Bronchial epithelial cell (primary cell): ENCODE results near the gene TMEM131. TPM values are rescaled to one million over a fixed set of nuclear protein-coding genes. Genes with fewer than 3 reads are reported as not detected.
A peak's percentile ranks its signal among the peaks of the same experiment; 100 is the strongest.

ENCODE experiments used
- DNase-seq: peaks from one replicate; pipeline ENCODE4 v3.0.0-alpha.2; 2010; ENCODE audit warnings: low read depth
- FAIRE-seq: peaks from 2 replicates; lab custom pipeline; 2011; peaks lifted over from hg19 to GRCh38; lab: Jason Lieb, UNC
- H3K27me3 ChIP-seq: 2 replicates; pipeline ENCODE4 v1.5.1; 2011; ENCODE audit warnings: low read length; ENCODE audit not compliant: control insufficient read depth, insufficient read depth
- H3K36me3 ChIP-seq: 2 replicates; pipeline ENCODE4 v1.5.1; 2011; ENCODE audit warnings: low read length; ENCODE audit not compliant: control insufficient read depth, insufficient read depth
- H3K4me3 ChIP-seq: 2 replicates; pipeline ENCODE4 v1.5.1; 2011; ENCODE audit warnings: mild to moderate bottlenecking, low read depth, low read length, control low read depth
- total RNA-seq: library from RNA; depleted of rRNA; stranded (reverse); fragments of >200 nt; gene quantifications from 2 replicates; pipeline ENCODE4 v1.2.1, GENCODE V29; 2014
- TF ChIP-seq, protein P1 (sequence below): IDR thresholded peaks from 2 replicates; pipeline ENCODE4 v1.5.1; 2011; ENCODE audit warnings: mild to moderate bottlenecking, moderate library complexity, low read length, control low read depth, inconsistent platforms; ENCODE audit not compliant: insufficient read depth, severe bottlenecking

The TMEM131 gene
- total RNA-seq, 1 donor from 2014 or later = 14.0 TPM

DNA sequence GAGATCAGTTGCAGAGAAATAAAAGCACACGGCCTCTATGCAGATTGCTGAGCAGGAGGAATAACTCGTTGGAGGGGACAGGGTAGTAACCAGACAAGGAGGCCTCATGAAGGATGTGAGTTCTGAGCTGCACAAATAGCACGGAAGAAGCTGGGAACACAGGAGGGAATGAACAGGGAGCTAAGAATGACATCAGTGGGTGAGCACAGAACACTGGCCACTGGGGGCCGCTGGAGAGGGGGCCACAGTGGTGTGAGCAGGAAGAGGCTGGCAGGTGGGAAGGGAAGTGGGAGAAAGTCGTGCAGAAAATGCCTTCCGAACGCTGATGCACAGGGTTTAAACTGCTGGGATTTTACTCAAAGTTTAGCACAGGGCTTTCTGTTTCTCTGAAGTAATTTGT is 221.3 kb downstream of the TMEM131 start:
- TF ChIP-seq, protein P1, sequence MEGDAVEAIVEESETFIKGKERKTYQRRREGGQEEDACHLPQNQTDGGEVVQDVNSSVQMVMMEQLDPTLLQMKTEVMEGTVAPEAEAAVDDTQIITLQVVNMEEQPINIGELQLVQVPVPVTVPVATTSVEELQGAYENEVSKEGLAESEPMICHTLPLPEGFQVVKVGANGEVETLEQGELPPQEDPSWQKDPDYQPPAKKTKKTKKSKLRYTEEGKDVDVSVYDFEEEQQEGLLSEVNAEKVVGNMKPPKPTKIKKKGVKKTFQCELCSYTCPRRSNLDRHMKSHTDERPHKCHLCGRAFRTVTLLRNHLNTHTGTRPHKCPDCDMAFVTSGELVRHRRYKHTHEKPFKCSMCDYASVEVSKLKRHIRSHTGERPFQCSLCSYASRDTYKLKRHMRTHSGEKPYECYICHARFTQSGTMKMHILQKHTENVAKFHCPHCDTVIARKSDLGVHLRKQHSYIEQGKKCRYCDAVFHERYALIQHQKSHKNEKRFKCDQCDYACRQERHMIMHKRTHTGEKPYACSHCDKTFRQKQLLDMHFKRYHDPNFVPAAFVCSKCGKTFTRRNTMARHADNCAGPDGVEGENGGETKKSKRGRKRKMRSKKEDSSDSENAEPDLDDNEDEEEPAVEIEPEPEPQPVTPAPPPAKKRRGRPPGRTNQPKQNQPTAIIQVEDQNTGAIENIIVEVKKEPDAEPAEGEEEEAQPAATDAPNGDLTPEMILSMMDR = peak; percentile 40
- DNase-seq (no peak), FAIRE-seq (no peak)
- Histone ChIP-seq H3K36me3 (peaks cover 6% of the 10 kb centered on the region), H3K27me3 (no peaks in the 10 kb centered on the region), H3K4me3 (no peak overlapping the region)

DNA sequence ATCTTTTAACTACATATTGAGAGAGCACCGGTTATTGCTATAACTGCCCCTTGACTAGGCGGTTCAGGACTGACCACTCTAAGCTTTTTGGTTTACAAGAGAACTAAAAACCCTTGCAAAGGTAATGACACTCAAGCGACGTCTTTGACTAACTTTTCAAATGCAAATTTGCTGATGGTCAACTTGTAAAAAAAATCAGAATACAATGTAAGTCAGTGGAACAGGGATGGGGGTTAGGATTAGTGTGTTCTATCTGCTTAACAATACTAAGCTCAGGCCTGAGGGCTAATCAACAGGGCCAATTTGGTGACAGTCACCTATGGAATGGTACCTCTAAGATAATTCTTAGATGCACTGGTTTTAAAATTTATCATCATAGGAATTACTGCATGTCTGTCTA is 225.3 kb downstream of the TMEM131 start:
- no peak for FAIRE-seq
- Histone ChIP-seq H3K4me3 (no peak overlapping the region), H3K36me3 (peaks cover 7% of the 10 kb centered on the region), H3K27me3 (no peaks in the 10 kb centered on the region)
- no peak for DNase-seq
- TF ChIP-seq, protein P1 = no peak

DNA sequence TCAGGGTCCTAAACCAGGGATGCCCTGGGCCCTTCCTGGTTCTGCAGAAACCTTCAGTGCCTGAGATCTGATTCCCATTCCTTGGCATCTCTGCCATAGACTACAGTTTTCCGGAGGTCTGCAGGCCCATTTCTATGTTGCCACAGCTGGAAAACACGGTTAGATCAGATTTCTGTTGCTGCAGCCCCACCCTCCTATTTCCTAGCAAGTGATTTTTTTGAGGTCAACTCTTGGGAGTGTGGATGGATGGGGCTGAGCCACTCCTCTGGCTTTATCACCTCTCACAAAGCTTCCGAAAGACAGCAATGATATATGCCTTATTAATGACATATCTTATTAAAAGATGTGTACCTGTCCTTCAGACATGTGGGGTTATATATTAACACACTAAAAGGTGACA is 226.0 kb downstream of the TMEM131 start:
- peaks cover 9% of the 10 kb centered on the region for H3K36me3 ChIP-seq
- FAIRE-seq = no peak
- no peaks in the 10 kb centered on the region for H3K27me3 ChIP-seq
- TF ChIP-seq, protein P1 = no peak
- no peak for DNase-seq
- no peak overlapping the region for H3K4me3 ChIP-seq

DNA sequence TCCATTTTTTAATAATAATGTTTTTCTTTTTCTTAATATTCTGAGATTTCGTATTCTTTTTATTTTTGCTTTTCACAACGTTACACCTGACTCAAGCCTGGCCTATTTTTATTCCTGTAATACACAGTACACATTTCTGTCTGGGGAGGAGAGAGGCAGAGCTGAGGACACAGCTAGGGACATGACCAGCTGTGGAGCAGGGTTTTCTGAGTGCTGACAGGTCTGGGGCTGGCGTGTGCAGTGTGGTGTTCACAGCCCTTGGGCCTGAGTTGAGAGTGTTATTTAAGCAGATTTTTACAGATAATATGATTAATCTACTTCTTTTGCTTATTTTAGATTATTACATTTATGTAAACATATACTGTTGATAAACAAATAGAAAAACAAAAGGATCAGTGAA is 226.4 kb downstream of the TMEM131 start:
- FAIRE-seq (no peak), DNase-seq (no peak)

DNA sequence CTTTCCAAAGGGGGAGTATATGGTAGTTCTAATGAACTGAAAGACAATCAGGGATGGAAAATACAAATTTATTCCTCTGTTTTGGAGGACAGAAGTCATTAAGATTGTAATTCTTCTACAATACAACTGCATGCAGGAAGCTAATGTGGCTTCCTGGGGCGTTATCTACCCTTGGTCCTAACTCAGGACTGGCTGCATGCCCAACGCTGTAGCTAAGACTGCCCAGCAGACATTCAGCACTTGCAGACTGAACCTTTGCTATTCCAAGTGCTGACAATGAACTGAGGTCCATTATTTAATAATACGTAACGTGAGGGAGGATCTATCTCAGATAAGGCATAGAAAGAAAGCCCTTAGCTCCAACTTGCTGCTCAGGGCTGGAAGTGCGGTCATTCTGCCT is 229.2 kb downstream of the TMEM131 start:
- Histone ChIP-seq H3K36me3 (peaks cover 12% of the 10 kb centered on the region), H3K27me3 (no peaks in the 10 kb centered on the region), H3K4me3 (no peak overlapping the region)
- FAIRE-seq (no peak), DNase-seq (no peak)
- TF ChIP-seq, protein P1 = no peak

More for the DNA sequence above, 226.4 kb downstream of the TMEM131 start:
- no peaks in the 10 kb centered on the region for H3K27me3 ChIP-seq
- H3K36me3 ChIP-seq = peaks cover 9% of the 10 kb centered on the region
- TF ChIP-seq, protein P1 = no peak
- H3K4me3 ChIP-seq = no peak overlapping the region

DNA sequence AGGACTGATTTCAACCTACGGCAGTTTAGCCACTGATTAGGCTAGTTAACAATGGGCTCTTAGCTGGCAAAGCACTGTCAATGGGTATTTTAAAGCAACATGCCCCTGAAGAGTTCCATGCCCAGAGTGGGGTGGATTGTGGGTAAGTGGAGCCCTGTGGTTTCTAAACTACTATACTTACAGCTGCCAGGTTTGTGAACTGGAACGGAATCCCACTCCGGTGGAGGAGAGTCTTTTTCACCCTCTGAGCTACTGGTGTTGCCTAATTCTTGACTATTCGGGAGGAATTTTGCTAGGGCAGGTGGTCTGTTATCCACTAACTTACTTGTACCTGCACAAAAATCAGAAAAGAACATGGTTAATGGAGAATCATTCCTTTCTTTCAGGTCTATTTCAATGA is 229.8 kb downstream of the TMEM131 start:
- no peak overlapping the region for H3K4me3 ChIP-seq
- FAIRE-seq = no peak
- H3K27me3 ChIP-seq = no peaks in the 10 kb centered on the region
- TF ChIP-seq, protein P1 = no peak
- DNase-seq = no peak
- peaks cover 16% of the 10 kb centered on the region for H3K36me3 ChIP-seq
